Lung (tissue), 12 donors: ENCODE results near the gene SEPTIN5. TPM values are rescaled to one million over a fixed set of nuclear protein-coding genes. Genes with fewer than 3 reads are reported as not detected.

Experiments used
- ATAC-seq: fragments of 200-7000 bp; cut with Tn5 transposase; one replicate; pipeline ENCODE4 v1.9.1; 2020; ENCODE audit warnings: moderate number of reproducible peaks; ENCODE audit not compliant: insufficient read depth, low FRiP score
- DNase-seq, 3 donors: peaks; one replicate each; pipeline ENCODE4 v3.0.0-alpha.2; 2013 to 2017
- H3K27ac ChIP-seq, 2 donors: one replicate each; pipeline ENCODE4 v1.5.1; 2013; ENCODE audit warnings: mild to moderate bottlenecking in 2 of 2, moderate library complexity in 2 of 2, control low read depth in 1 of 2, inconsistent platforms in 1 of 2, low read depth in 1 of 2, low read length in 1 of 2
- H3K27me3 ChIP-seq, 3 donors: one replicate each; pipeline ENCODE4 v1.5.1; 2013; ENCODE audit warnings: low read length in 2 of 3; ENCODE audit not compliant: control insufficient read depth in 3 of 3, insufficient read depth in 3 of 3
- H3K36me3 ChIP-seq, 4 donors: one replicate each; pipeline ENCODE4 v1.5.1; 2013; ENCODE audit warnings: low read length in 4 of 4, mild to moderate bottlenecking in 1 of 4, moderate library complexity in 1 of 4; ENCODE audit not compliant: control insufficient read depth in 4 of 4, insufficient read depth in 4 of 4
- H3K4me1 ChIP-seq, 5 donors: one replicate each; pipeline ENCODE4 v1.5.1; 2013; ENCODE audit warnings: low read length in 5 of 5, mild to moderate bottlenecking in 2 of 5, moderate library complexity in 1 of 5; ENCODE audit not compliant: control insufficient read depth in 5 of 5, insufficient read depth in 5 of 5
- H3K4me3 ChIP-seq: one replicate; pipeline ENCODE4 v1.5.1; 2013; ENCODE audit warnings: mild to moderate bottlenecking, control low read depth, moderate library complexity
- H3K9ac ChIP-seq, 2 donors: one replicate each; pipeline ENCODE4 v1.5.1; 2013; ENCODE audit warnings: low read length in 2 of 2, control low read depth in 1 of 2; ENCODE audit not compliant: insufficient read depth in 1 of 2
- H3K9me3 ChIP-seq, 4 donors: one replicate each; pipeline ENCODE4 v1.5.1; 2013; ENCODE audit warnings: low read length in 3 of 4, mild to moderate bottlenecking in 1 of 4, moderate library complexity in 1 of 4; ENCODE audit not compliant: control insufficient read depth in 4 of 4, insufficient read depth in 3 of 4
- WGBS, 2 donors: extraction: QIAGEN DNeasy Blood & Tissue Kit; methylation state at CpG; one replicate each; pipeline ENCODE4 v1.1.7; 2013; 5-methylcytosine and 5-hydroxymethylcytosine counted together
- polyA plus RNA-seq, 2 donors: library from polyadenylated mRNA; stranded (reverse); fragments of 200-250 nt; gene quantifications; one replicate each; pipeline ENCODE4 v1.2.1, GENCODE V29; 2013
- total RNA-seq, 2 donors: library from RNA; depleted of rRNA in 1 of 2; stranded (reverse); fragments of >200 nt in 1 of 2; gene quantifications; one replicate each; pipeline ENCODE4 v1.2.1, GENCODE V29; 2014 to 2021
- TF ChIP-seq, protein P1 (sequence below): IDR thresholded peaks from 2 replicates; pipeline ENCODE4 v1.5.1; 2012; ENCODE audit warnings: mild to moderate bottlenecking; ENCODE audit errors: control extremely low read depth, extremely low read depth
- donor health status: control.
- donor health status: control.
- donor health status: Bipolar disorder and iron deficiency.
- donor health status: healthy.
- donor health status: DM: yes; HTN: yes; CAD: no.

SEPTIN5 gene
- total and polyA plus RNA-seq, 4 donors = 10.4 to 32.5 (median 14.2) TPM

DNA sequence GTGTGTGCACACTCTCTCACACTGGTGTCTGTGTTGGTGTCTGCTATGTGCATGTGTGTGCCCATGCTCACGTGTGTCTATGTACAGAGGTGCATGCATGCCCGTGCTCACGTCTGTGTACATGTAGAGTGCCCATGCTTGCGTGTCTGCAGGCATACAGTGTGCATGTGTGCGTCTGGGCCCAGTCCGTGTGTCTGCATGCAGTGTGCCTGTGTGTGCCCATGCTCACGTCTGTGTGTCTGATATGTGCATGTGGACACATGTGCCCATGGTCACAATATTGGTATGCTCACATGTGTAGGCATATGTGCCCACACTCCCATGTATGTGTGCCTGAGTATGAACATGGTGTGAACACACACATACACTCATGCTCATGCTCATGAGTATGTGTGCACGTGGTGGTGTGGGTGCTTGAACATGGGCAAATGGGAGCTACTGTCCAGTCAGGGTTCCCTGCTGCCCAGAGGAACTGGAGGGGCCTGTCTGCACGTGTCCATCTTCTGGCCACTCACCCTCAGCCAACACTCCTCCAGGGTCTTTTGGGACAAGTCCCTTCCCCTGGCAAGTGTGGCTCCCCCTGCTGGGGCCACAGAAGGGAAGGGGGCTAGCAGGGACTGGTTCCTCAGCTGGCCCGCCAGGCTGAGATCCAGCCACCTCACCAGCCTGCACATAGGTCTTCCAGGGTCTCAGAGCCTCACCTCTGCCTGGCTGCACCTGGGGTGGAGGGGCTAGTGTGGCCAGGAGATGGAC lies 39.0 kb downstream of the SEPTIN5 start:
- WGBS, 2 donors = 86 to 92% methylated on average over 10 of the region's 10 CpGs
- Histone ChIP-seq H3K27me3 (peaks cover 3 to 55% (median 37%) of the 10 kb centered on the region in 3 donors), H3K36me3 (no peaks in the 10 kb centered on the region), H3K9ac (no peak overlapping the region), H3K27ac (no peak overlapping the region), H3K4me3 (no peak overlapping the region), H3K9me3 (no peaks in the 10 kb centered on the region), H3K4me1 (peaks cover 0 to 11% (median 0%) of the 10 kb centered on the region in 5 donors)
- no peak for DNase-seq
- TF ChIP-seq, protein P1, sequence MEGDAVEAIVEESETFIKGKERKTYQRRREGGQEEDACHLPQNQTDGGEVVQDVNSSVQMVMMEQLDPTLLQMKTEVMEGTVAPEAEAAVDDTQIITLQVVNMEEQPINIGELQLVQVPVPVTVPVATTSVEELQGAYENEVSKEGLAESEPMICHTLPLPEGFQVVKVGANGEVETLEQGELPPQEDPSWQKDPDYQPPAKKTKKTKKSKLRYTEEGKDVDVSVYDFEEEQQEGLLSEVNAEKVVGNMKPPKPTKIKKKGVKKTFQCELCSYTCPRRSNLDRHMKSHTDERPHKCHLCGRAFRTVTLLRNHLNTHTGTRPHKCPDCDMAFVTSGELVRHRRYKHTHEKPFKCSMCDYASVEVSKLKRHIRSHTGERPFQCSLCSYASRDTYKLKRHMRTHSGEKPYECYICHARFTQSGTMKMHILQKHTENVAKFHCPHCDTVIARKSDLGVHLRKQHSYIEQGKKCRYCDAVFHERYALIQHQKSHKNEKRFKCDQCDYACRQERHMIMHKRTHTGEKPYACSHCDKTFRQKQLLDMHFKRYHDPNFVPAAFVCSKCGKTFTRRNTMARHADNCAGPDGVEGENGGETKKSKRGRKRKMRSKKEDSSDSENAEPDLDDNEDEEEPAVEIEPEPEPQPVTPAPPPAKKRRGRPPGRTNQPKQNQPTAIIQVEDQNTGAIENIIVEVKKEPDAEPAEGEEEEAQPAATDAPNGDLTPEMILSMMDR = no peak
- ATAC-seq = no peak

DNA sequence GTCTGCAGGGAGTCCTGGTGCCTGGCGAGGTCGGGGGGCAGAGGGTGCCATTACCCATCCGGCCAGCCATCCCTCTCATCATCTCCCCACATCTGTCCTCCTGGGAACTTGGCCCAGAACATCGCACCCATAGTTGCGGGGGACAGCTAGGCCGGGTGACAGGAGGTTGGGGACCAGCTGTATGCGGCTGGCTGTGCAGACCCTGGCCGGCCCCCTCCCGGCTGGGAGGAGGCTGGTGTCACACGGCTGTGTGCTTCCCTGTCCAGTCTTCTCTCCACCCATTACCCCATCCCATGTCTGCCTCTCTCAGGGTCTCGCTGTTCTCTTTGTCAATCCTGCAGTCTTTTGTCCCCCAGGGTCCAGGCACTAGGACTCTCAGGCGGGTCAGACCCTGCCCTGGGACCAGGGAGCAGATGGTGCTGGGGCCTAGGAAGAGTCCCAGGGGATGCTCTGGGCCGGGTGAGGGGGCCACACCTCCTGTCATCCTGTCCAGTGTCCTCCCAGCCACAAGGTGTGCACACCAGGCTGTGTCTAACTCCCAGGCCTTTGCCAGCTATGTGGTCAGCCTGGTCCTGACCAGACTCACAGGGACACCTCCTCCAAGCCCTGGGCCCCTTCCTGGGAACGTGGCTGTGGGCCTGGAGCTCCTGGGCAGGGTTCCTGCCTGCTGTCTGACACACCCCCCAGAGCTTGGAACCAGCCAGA lies 39.8 kb downstream of the SEPTIN5 start:
- H3K4me3 ChIP-seq = no peak overlapping the region
- H3K27ac ChIP-seq = no peak overlapping the region
- WGBS, 2 donors = 73 to 80% methylated on average over 14 of the region's 14 CpGs
- TF ChIP-seq, protein P1 = no peak
- DNase-seq (no peak), ATAC-seq (no peak)
- peaks cover 3 to 62% (median 44%) of the 10 kb centered on the region in 3 donors for H3K27me3 ChIP-seq
- no peaks in the 10 kb centered on the region for H3K36me3 ChIP-seq
- H3K9me3 ChIP-seq = no peaks in the 10 kb centered on the region
- H3K4me1 ChIP-seq = peaks cover 0 to 16% (median 0%) of the 10 kb centered on the region in 5 donors
- H3K9ac ChIP-seq = no peak overlapping the region

DNA sequence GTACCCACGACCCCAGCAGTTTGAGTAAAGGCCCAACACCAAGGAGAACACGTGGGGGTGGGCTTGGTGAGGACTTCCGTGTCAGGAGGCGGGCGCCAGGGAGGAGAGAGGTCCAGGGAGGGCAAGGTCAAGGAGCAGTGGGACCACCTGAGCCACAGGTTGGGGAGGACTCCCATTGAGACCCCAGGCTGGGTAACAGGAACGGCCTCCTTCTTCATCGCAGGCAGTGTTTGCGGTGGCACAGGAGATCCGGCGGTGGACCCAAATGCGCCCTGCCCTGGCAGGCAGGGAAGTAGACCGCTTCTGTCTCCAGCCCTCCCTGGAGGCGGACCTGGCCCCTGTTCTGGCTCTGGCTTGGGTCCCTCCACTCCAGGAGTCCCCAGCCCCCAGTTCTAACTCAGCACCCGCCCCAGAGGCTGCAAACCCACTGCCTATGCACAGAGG lies 40.4 kb downstream of the SEPTIN5 start:
- 39 to 45% methylated on average over 12 to 14 of the region's 14 CpGs for WGBS, 2 donors
- ATAC-seq (no peak), DNase-seq (no peak)
- Histone ChIP-seq H3K4me3 (no peak overlapping the region), H3K27ac (no peak overlapping the region), H3K4me1 (peaks cover 0 to 20% (median 0%) of the 10 kb centered on the region in 5 donors), H3K27me3 (peaks cover 3 to 65% (median 46%) of the 10 kb centered on the region in 3 donors), H3K36me3 (no peaks in the 10 kb centered on the region), H3K9me3 (no peaks in the 10 kb centered on the region), H3K9ac (no peak overlapping the region)
- TF ChIP-seq, protein P1 = no peak
